Body of pancreas (tissue), 4 donors: Measurements from ENCODE around the gene RSPH10B2.
"Not testable (repeated sequence)": the region's sequence is repeated elsewhere in the genome, so short reads cannot be mapped to it uniquely, and the experiment has no call there.

Experiments
- POLR2A ChIP-seq, 3 donors: fragments of 450-650 bp; IDR thresholded peaks; one replicate each; pipeline ENCODE4 v1.6.1; 2016; ENCODE audit warnings: antibody characterized with exemption in 3 of 3, mild to moderate bottlenecking in 2 of 3
- TF ChIP-seq, protein P1 (sequence below), 7 experiments: fragments of 450-650 bp in 4 of 7; fragments of 200-600 bp in 3 of 7; sonication (generic) in 3 of 7; IDR thresholded peaks; one replicate each; pipeline ENCODE4 v1.5.1; 2016 to 2019; ENCODE audit warnings: antibody characterized with exemption in 7 of 7

DNA sequence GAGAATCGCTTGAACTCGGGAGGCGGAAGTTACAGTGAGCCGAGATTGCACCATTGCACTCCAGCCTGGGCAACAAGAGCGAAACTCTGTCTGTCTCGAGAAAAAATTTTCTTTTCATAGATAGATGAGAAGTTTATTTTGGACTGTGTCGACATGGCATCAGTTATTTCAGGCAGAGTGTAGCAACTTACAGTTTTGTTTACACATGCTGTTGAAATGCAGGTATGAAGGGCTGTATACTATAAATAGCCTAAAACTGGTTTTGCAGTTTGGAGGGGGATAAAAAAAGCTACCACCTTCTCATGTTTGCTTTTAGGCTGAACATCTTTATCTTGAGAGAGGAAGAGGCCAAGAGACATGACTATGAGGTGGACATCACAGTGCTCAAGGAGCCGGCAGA is 44.1 kb downstream of the RSPH10B2 start:
- TF ChIP-seq POLR2A (IDR thresholded peaks at IDR 0.05): not testable (repeated sequence)
- TF ChIP-seq, protein P1, sequence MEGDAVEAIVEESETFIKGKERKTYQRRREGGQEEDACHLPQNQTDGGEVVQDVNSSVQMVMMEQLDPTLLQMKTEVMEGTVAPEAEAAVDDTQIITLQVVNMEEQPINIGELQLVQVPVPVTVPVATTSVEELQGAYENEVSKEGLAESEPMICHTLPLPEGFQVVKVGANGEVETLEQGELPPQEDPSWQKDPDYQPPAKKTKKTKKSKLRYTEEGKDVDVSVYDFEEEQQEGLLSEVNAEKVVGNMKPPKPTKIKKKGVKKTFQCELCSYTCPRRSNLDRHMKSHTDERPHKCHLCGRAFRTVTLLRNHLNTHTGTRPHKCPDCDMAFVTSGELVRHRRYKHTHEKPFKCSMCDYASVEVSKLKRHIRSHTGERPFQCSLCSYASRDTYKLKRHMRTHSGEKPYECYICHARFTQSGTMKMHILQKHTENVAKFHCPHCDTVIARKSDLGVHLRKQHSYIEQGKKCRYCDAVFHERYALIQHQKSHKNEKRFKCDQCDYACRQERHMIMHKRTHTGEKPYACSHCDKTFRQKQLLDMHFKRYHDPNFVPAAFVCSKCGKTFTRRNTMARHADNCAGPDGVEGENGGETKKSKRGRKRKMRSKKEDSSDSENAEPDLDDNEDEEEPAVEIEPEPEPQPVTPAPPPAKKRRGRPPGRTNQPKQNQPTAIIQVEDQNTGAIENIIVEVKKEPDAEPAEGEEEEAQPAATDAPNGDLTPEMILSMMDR (IDR thresholded peaks at IDR 0.05): not testable (repeated sequence)
